ENCODE measurements around the gene SUSD5. TPM values are rescaled to one million over a fixed set of nuclear protein-coding genes. Genes with fewer than 3 reads are reported as not detected.
"Not testable (repeated sequence)": the region's sequence is repeated elsewhere in the genome, so short reads cannot be mapped to it uniquely, and the experiment has no call there.

The SUSD5 gene
- total RNA-seq, 2 donors from 2014 or later, result not detected

DNA sequence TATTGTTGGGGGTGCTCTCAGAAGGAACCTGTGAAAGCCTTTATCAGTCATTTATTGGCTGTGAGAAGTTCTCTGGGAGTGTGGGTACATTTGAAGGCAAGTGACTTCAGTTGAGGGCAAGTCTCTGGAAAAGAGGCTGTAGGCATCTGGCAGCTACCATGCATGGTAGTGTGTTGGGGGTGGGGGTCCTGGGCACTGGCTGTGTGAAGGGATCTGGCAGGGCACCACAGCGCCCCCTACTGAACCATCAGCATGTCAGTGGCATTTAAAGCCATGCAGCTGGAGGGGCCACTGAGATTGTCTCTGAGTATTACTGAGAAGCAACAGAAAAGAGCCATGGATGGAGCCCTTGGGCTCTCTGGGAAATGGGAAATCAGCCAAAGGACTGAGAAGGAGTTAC is 74.2 kb downstream of the SUSD5 start:
- ATAC-seq (peak in 1 of 2 donors; percentile 58), DNase-seq (ENCODE audit: low spot score in 2 of 2) (peak in 1 of 2 donors; percentile 32)
- Mint-ChIP-seq H3K9me3 (peaks cover 0 to 6% of the 10 kb centered on the region in 2 donors), H3K36me3 (no peaks in the 10 kb centered on the region), H3K27ac (no peak overlapping the region)

DNA sequence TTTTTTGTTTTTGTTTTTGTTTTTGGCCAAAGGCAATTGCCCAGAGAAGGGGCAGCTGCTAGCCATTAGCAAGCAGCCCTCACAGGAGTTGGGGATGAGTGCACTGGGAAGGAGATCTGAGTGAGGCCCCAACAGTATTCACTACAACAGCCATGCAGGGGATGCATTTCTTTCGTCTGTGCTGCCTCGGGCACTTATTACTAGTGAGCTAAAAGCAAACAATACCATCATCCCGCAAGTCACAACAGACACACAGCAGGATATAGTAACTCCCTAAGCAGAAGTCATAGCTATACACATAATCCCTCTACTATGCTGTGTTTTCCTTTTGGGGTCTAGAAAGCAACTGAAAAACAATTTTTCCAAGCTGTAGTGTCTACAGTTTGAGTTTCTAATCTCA is 77.6 kb downstream of the SUSD5 start:
- no peaks in the 10 kb centered on the region for H3K9me3 Mint-ChIP-seq
- H3K36me3 Mint-ChIP-seq, result peaks cover 7 to 14% of the 10 kb centered on the region in 2 donors
- DNase-seq (ENCODE audit: low spot score in 2 of 2) (no peak), ATAC-seq (no peak)
- H3K27ac Mint-ChIP-seq, result no peak overlapping the region

DNA sequence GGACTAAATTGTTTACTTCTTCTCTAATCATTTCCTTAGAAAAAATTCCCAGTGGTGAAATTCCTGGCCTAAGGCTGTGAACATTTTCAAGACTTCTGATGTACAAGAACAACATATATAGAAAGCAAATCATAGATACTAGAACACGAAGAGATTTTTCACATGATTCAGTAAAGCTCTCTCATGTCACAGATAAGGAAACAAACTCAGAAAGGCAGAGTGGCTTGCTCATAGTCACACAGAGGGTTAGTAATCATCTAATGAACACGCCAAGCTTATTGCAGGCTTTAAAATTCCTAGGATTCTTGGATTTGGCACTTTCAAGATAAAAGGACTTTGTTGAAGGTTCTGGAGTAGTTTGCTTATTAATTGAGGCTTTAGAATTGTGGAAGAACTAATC is 78.6 kb downstream of the SUSD5 start:
- ATAC-seq (no peak), DNase-seq (ENCODE audit: low spot score in 2 of 2) (no peak)
- Mint-ChIP-seq H3K27ac (no peak overlapping the region), H3K36me3 (peaks cover 8 to 17% of the 10 kb centered on the region in 2 donors), H3K9me3 (no peaks in the 10 kb centered on the region)

DNA sequence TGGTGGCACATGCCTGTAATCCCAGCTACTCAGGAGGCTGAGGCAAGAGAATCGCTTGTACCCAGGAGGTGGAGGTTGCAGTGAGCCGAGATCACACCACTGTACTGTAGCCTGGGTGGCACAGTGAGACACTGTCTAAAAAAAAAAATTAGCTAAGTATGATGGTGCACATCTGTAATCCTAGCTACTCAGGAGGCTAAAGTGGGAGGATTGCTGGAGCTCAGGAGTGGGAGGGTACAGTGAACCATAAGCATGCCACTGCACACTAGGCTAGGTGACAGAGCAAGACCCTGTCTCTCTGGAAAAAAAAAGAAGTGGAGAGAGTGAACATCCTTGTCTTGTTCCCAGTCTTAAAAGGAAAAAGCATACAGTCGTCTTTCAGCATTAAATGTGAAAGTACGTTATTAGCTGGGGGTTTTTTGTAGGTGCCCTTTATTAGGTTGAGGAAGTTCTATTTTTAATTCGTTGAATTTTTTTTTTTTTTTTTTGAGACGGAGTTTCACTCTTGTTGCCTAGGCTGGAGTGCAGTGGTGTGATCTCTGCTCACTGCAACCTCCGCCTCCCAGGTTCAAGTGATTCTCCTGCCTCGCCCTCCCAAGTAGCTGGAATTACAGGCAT is 79.5 kb downstream of the SUSD5 start:
- DNase-seq (ENCODE audit: low spot score in 2 of 2); H3K27ac Mint-ChIP-seq; H3K9me3 Mint-ChIP-seq; ATAC-seq: not testable (repeated sequence)
- H3K36me3 Mint-ChIP-seq, result peaks cover 8 to 17% of the 10 kb centered on the region in 2 donors

DNA sequence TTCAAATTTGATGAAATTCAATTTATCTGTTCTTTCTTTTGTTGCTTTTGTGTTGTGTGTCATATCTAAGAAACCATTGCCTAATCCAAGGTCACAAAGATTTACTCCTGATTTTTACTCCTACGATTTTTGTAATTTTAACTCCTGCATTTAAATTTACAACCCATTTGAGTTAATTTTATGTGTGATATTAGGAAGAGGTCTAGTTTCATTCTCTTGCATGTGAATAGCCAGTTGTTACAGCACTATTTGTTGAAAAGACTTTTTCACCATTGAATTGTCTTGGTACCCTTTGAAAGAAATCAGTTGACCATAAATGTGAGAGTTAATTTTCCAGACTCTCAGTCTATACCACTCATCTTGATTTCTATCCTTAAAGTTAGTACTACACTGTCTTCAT is 80.9 kb downstream of the SUSD5 start:
- H3K9me3 Mint-ChIP-seq, result no peaks in the 10 kb centered on the region
- no peak for ATAC-seq
- no peak for DNase-seq (ENCODE audit: low spot score in 2 of 2)
- H3K36me3 Mint-ChIP-seq, result peaks cover 8 to 17% of the 10 kb centered on the region in 2 donors
- H3K27ac Mint-ChIP-seq, result peak overlapping the region in 1 of 2 donors; percentile 44

DNA sequence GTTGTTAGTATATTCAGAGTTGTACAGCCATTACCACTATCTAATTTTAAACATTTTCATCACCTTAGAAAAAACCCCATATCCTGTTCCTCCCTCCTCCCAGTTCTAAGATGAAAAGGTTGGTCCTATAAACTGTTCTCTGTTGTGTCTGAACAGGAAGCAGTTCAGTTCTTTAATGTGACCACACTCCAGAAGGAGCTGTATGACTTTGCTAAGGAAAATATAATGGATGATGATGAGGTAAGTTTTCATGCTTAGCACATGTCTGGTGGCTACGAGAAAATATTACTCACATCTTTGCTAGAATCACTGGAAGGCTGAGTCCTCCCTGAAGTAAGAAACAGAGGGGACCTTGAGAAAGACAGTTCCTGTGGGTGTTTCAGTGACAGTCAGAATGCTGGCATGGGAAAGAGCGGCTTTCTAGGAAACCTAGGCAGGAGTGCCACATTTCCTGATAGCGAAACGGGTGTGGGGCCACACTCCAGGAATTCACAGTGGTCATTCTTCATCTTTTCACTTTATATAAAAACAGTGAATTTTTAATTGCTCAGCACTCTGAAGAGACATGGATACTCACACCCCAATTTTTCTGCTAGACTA is 84.5 kb downstream of the SUSD5 start:
- Mint-ChIP-seq H3K27ac (peak overlapping the region in 1 of 2 donors; percentile 33), H3K9me3 (no peaks in the 10 kb centered on the region), H3K36me3 (peaks cover 8 to 17% of the 10 kb centered on the region in 2 donors)
- ATAC-seq (peak; percentile 70 to 92), DNase-seq (ENCODE audit: low spot score in 2 of 2) (no peak)

DNA sequence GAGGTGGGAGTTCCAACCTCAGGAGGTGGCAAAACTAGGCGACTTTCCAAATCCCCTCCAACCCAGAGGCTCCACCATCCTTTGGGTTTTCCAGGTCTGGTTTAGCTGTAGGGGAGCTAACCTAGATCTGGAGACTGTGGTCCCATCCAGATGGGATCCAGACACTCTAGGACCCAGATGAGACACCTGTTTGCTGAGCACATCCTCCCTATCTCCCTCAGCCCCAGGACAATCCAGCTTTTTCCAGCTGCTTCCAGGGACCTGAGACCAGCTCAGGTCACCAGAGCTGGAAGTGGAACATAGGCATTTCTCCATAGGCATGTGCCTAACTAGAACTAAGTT is 86.6 kb downstream of the SUSD5 start:
- H3K36me3 Mint-ChIP-seq, result peaks cover 8 to 12% of the 10 kb centered on the region in 2 donors
- ATAC-seq (peak in 1 of 2 donors; percentile 14), DNase-seq (ENCODE audit: low spot score in 2 of 2) (no peak)
- no peak overlapping the region for H3K27ac Mint-ChIP-seq
- H3K9me3 Mint-ChIP-seq, result no peaks in the 10 kb centered on the region

DNA sequence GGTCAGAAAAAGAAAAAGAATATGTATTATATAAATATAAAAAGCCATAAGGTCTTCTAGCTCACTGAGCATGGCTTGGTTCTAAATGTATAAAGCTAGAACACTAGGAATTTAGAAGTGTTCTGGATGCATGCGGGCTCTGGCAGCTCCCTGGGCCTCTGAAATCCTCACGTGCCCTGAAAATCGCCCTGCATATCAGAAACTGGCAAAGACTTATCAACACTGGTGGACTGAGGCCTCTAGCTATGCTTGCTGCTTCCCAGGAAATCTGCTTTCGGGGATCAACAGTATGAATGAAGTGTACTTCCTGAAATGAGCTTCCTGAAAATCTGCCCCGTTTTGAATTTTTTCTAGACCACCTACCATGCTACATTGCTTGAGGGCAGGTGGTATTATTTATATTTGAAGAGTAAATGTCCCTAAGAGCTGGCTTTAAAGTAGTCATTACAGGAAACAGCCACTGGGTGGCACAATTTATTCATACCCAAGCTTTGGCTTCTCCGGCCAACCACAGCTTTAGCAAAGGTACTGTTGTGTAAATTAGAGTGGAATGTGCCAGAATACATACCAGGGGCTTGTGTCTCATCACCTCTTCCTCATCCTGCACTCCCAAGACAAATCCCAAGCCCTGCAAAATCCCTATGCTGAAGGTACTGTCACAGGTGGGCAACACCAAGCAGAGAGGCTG is 87.1 kb downstream of the SUSD5 start:
- Mint-ChIP-seq H3K9me3 (no peaks in the 10 kb centered on the region), H3K36me3 (peaks cover 6 to 8% of the 10 kb centered on the region in 2 donors), H3K27ac (no peak overlapping the region)
- DNase-seq (ENCODE audit: low spot score in 2 of 2) (peak in 1 of 2 donors; percentile 42), ATAC-seq (peak in 1 of 2 donors; percentile 50)

DNA sequence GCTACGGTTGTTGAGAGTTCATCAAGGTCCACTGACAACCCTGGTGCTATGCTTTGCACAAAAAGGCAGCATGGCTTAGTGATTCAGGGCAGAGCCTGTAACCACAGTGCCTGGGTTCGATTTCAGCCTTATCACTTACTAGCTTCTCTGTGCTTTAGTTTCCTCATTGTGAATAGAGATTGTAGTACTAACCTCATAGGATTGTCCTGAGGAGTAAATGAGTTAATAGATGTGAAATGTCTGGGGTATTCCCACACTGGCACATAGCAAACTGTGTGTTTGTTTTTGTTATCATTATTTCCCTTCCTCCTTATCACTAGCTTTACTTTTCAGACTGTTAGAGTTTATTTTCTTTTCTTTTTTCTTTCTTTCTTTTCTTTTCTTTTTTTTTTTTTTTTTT is 88.5 kb downstream of the SUSD5 start:
- Mint-ChIP-seq H3K36me3 (peaks cover 0 to 9% of the 10 kb centered on the region in 2 donors), H3K27ac (no peak overlapping the region), H3K9me3 (no peaks in the 10 kb centered on the region)
- ATAC-seq (no peak), DNase-seq (ENCODE audit: low spot score in 2 of 2) (no peak)

DNA sequence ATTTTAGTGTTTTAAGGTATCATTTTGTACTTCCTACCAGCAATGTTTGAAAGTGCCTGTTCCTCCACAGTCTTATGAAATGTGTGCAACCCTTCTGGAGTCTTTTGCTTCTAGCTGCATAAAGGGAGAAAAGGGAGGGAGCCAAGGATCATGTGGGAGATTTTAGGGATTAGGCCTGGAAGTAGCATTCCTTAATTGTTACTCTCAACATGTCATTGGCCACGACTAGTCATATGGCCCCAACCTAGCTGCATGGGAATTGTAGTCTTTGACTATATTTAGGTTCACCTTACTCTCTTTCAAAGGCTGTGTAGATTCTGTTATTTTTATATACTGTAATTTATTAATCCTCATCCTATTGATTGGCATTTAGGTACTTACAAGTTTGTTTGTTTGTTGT is 89.9 kb downstream of the SUSD5 start:
- Mint-ChIP-seq H3K27ac (no peak overlapping the region), H3K36me3 (peaks cover 0 to 9% of the 10 kb centered on the region in 2 donors), H3K9me3 (no peaks in the 10 kb centered on the region)
- DNase-seq (ENCODE audit: low spot score in 2 of 2) (no peak), ATAC-seq (no peak)

DNA sequence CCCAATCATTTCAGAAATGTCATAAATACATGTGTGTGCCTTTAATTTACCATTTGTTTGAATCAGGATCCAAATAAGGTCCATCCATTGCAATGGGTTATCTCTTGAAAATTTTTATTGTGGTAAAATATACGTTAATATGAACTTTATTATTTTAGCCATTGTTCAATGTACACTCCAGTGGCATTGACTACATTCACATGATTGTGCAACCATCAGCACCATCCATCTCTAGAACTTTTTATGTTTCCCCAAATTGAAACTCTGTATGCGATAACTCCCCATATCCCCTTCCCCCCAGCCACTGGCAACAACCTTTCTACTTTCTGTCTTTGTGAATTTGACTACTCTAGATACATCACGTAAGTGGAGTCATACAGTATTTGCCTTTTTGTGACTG is 92.8 kb downstream of the SUSD5 start:
- DNase-seq (ENCODE audit: low spot score in 2 of 2) (no peak), ATAC-seq (no peak)
- Mint-ChIP-seq H3K9me3 (no peaks in the 10 kb centered on the region), H3K27ac (no peak overlapping the region), H3K36me3 (peaks cover 0 to 10% of the 10 kb centered on the region in 2 donors)

DNA sequence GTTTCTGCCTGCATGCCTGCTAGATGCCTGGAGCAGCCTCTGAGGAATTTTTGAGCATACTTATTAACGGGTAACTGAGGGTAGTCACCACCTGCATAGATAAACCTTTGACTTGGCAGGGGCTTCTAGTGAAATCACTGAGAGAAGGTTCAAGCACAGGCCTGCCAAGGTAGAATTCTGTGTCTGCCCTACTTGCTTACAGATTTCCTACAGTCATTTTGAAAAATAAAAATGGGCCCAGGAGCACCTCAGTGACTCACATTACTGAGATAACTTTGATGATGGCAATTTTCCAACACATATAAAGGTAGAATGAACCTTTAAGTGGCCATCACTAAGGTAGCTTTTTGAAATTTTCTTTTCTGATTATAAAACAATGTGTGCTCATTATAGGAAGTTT is 94.0 kb downstream of the SUSD5 start:
- DNase-seq (ENCODE audit: low spot score in 2 of 2) (no peak), ATAC-seq (peak; percentile 64 to 93)
- H3K36me3 Mint-ChIP-seq, result peaks cover 0 to 15% of the 10 kb centered on the region in 2 donors
- no peak overlapping the region for H3K27ac Mint-ChIP-seq
- H3K9me3 Mint-ChIP-seq, result no peaks in the 10 kb centered on the region

DNA sequence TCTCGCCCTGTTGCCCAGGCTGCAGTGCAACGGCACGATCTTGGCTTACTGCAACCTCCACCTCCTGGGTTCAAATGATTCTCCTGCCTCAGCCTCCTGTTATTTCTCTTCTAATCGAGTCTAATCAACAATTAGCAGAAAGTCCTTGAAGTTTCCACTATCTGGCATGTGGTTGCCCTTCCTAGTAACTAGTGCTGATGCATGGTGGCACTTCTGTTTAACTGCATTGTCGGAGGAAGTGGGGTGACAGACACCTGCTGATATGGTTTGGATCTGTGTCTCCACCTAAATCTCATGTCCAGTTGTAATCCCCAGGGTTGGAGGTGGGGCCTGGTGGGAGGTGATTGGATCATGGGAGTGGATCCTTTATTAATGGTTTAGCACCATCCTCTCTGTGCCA is 95.6 kb downstream of the SUSD5 start:
- Mint-ChIP-seq H3K9me3 (no peaks in the 10 kb centered on the region), H3K36me3 (peaks cover 0 to 15% of the 10 kb centered on the region in 2 donors), H3K27ac (no peak overlapping the region)
- no peak for DNase-seq (ENCODE audit: low spot score in 2 of 2)
- ATAC-seq, result no peak

DNA sequence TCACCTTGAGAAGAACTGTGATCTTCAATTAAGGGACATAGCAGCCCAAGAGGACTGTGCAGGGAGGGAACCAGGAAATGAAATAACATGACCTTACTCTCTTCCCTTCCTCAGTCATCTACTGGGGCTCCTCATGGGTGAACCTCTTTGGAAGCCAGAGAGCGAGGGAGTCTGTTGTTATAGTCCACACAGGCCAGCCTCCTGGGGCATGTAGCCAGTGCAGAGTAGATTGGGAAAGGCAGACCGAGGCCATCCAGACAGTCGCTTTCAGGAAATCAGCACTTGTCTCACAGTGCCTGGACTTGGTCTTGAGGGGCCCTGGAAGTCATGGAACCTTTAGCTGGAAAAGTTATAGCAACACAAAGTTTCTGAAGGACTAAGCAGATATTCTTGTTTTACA is 98.7 kb downstream of the SUSD5 start:
- ATAC-seq, result no peak

DNA sequence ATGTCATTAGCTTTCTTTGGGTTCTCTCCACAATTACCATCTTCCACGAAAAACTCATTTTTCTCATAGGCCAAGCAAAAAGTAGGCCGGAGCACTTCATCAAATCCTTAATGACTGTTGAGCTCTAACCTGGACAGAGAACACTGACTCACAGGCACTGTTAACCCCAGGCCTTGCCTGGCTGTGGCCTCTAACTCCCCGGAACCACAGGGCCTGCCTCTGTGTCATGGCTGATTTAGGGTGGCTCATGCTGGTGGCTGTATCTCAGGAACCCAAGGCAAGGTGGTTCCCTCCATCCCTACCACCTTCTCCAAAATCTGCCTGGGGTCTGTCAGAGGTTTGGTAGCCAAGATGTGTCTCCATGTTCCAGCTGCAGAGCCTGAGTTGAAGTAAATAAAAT is 101.1 kb downstream of the SUSD5 start:
- no peak for ATAC-seq
- Mint-ChIP-seq H3K9me3 (no peaks in the 10 kb centered on the region), H3K27ac (no peak overlapping the region)

More for the DNA sequence above, 98.7 kb downstream of the SUSD5 start:
- Mint-ChIP-seq H3K36me3 (peaks cover 0 to 6% of the 10 kb centered on the region in 2 donors), H3K9me3 (no peaks in the 10 kb centered on the region), H3K27ac (peak overlapping the region in 1 of 2 donors; percentile 6)
- DNase-seq (ENCODE audit: low spot score in 2 of 2), result no peak

DNA sequence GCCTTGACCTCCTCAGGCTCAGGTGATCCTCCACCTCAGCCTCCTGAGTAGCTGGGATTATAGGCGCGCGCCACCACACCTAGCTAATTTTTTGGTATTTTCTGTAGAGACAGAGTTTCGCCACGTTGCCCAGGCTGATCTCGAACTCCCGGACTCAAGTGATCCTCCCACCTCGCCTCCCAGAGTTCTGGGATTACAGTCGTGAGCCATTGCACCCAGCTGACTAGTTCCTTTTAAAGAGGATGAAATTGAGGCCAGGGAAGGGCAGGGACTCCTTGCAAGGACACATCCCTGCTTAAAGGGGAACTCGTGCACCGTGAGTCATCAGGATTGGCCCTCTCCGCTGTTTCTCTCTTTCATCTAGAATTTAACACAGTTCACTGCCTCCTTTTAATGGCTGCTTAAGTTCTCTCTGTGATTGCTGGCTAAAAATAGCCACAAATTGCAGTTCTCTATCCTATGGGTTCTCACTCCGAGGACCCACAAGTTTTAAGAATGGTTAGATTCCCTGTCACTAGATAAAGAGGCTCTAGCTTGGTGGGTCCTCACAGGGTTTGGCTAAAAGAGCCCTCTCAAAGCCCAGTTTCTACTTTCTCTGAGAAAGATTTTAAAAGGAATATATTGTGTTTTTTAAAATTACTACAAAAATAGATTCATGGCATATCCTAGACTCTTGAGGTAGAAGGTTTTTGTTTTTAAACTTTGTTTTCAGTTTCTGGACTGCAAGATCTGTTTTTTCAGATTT is 103.4 kb downstream of the SUSD5 start:
- Mint-ChIP-seq H3K27ac (peak overlapping the region in 1 of 2 donors; percentile 64), H3K9me3 (no peaks in the 10 kb centered on the region), H3K36me3 (no peaks in the 10 kb centered on the region)
- no peak for ATAC-seq
- DNase-seq (ENCODE audit: low spot score in 2 of 2), result no peak

More for the DNA sequence above, 101.1 kb downstream of the SUSD5 start:
- H3K36me3 Mint-ChIP-seq, result peaks cover 0 to 6% of the 10 kb centered on the region in 2 donors
- DNase-seq (ENCODE audit: low spot score in 2 of 2), result no peak

DNA sequence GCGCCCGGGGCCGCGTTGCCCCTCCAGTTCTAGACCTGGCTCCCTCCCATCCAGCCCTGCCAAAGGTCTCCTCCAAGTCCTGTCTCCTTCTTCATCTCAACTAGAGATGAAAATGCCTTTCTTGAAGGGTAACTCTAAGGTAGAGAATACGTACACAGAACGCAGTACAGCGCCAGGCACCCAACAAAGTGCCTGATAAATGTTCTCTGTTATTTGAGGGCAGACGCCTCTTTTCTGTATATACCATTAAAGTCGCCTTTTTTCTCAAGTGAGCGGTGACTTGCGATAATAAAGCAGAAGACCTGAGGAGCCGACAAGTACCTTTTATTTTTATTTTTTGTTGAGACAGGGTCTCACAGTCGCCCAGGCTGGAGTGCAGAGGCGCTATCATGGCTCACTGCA is 104.0 kb downstream of the SUSD5 start:
- Mint-ChIP-seq H3K9me3 (no peaks in the 10 kb centered on the region), H3K36me3 (no peaks in the 10 kb centered on the region), H3K27ac (peak overlapping the region; percentile 38 to 64)
- ATAC-seq (no peak), DNase-seq (ENCODE audit: low spot score in 2 of 2) (no peak)

Measured in activated naive CD4-positive, alpha-beta T cell treated with anti-CD3 and anti-CD28 coated beads, Interleukin-2, amount 50 U/mL, for 72 hours (primary cell).